ENCODE measurements around the gene CFAP99. TPM values are rescaled to one million over a fixed set of nuclear protein-coding genes. Genes with fewer than 3 reads are reported as not detected.

The CFAP99 gene
- total and polyA plus RNA-seq, 9 of the 15 experiments (the other 6 are each of a cell fraction or from before 2014, with no cell fraction given), result 0.07 to 0.18 (median 0.09) TPM; not detected in 6

DNA sequence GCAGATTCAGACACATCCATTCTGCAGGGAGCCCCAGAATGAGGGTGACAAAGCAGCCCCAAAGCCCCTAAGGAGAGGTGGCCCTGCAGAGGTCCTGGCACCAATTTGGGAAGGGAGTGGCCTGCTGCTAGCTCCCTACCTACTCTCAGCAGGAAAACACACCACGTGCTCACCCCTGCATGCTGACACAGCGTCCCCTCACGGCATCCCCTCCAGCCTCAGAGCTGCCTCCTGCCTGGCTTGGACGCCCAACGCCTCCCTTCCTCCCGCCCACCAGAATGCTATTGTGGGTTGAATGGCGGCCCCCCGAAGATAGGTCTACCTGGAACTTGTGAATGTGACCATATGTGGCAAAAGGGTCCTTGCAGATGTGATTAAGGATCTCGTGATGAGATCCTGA lies 29.1 kb upstream of the CFAP99 start (continued):
- TF ChIP-seq, protein P1, sequence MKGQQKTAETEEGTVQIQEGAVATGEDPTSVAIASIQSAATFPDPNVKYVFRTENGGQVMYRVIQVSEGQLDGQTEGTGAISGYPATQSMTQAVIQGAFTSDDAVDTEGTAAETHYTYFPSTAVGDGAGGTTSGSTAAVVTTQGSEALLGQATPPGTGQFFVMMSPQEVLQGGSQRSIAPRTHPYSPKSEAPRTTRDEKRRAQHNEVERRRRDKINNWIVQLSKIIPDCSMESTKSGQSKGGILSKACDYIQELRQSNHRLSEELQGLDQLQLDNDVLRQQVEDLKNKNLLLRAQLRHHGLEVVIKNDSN (CRISPR knock-in tag; IDR thresholded peaks at IDR 0.05), result peak; percentile 65
- no peak for TF ChIP-seq ZBTB17 (CRISPR knock-in tag; IDR thresholded peaks at IDR 0.05)
- TF ChIP-seq HNRNPL (IDR thresholded peaks at IDR 0.05; ENCODE audit: low read depth, low read length), result no peak
- no peak for TF ChIP-seq ZNF12 (CRISPR knock-in tag; IDR thresholded peaks at IDR 0.05)
- TF ChIP-seq, protein P2, sequence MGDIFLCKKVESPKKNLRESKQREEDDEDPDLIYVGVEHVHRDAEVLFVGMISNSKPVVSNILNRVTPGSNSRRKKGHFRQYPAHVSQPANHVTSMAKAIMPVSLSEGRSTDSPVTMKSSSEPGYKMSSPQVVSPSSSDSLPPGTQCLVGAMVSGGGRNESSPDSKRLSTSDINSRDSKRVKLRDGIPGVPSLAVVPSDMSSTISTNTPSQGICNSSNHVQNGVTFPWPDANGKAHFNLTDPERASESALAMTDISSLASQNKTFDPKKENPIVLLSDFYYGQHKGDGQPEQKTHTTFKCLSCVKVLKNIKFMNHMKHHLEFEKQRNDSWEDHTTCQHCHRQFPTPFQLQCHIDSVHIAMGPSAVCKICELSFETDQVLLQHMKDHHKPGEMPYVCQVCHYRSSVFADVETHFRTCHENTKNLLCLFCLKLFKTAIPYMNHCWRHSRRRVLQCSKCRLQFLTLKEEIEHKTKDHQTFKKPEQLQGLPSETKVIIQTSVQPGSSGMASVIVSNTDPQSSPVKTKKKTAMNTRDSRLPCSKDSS (IDR thresholded peaks at IDR 0.05; ENCODE audit: low read depth, partially characterized antibody), result no peak
- TF ChIP-seq, protein P3, sequence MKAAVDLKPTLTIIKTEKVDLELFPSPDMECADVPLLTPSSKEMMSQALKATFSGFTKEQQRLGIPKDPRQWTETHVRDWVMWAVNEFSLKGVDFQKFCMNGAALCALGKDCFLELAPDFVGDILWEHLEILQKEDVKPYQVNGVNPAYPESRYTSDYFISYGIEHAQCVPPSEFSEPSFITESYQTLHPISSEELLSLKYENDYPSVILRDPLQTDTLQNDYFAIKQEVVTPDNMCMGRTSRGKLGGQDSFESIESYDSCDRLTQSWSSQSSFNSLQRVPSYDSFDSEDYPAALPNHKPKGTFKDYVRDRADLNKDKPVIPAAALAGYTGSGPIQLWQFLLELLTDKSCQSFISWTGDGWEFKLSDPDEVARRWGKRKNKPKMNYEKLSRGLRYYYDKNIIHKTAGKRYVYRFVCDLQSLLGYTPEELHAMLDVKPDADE (conservative IDR thresholded peaks at IDR 0.05; ENCODE audit: control insufficient read depth, low read depth, low read length), result no peak
- no peak for TF ChIP-seq OTX1 (CRISPR knock-in tag; IDR thresholded peaks at IDR 0.05)
- peak; percentile 40 for TF ChIP-seq CHD4 (IDR thresholded peaks at IDR 0.05; ENCODE audit: insufficient read depth, insufficient replicate concordance, low read depth, low read length, poor library complexity, severe bottlenecking)
- TF ChIP-seq ZFP30 (CRISPR knock-in tag; IDR thresholded peaks at IDR 0.05; ENCODE audit: borderline replicate concordance), result no peak
- TF ChIP-seq ETS2 (tag; IDR thresholded peaks at IDR 0.05; ENCODE audit: borderline replicate concordance, poor library complexity, severe bottlenecking), result no peak
- TF ChIP-seq, protein P4, sequence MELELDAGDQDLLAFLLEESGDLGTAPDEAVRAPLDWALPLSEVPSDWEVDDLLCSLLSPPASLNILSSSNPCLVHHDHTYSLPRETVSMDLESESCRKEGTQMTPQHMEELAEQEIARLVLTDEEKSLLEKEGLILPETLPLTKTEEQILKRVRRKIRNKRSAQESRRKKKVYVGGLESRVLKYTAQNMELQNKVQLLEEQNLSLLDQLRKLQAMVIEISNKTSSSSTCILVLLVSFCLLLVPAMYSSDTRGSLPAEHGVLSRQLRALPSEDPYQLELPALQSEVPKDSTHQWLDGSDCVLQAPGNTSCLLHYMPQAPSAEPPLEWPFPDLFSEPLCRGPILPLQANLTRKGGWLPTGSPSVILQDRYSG (tag; conservative IDR thresholded peaks at IDR 0.05; ENCODE audit: low read depth), result no peak
- TF ChIP-seq, protein P5, sequence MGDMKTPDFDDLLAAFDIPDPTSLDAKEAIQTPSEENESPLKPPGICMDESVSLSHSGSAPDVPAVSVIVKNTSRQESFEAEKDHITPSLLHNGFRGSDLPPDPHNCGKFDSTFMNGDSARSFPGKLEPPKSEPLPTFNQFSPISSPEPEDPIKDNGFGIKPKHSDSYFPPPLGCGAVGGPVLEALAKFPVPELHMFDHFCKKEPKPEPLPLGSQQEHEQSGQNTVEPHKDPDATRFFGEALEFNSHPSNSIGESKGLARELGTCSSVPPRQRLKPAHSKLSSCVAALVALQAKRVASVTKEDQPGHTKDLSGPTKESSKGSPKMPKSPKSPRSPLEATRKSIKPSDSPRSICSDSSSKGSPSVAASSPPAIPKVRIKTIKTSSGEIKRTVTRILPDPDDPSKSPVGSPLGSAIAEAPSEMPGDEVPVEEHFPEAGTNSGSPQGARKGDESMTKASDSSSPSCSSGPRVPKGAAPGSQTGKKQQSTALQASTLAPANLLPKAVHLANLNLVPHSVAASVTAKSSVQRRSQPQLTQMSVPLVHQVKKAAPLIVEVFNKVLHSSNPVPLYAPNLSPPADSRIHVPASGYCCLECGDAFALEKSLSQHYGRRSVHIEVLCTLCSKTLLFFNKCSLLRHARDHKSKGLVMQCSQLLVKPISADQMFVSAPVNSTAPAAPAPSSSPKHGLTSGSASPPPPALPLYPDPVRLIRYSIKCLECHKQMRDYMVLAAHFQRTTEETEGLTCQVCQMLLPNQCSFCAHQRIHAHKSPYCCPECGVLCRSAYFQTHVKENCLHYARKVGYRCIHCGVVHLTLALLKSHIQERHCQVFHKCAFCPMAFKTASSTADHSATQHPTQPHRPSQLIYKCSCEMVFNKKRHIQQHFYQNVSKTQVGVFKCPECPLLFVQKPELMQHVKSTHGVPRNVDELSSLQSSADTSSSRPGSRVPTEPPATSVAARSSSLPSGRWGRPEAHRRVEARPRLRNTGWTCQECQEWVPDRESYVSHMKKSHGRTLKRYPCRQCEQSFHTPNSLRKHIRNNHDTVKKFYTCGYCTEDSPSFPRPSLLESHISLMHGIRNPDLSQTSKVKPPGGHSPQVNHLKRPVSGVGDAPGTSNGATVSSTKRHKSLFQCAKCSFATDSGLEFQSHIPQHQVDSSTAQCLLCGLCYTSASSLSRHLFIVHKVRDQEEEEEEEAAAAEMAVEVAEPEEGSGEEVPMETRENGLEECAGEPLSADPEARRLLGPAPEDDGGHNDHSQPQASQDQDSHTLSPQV (IDR thresholded peaks at IDR 0.05), result 0 out of 2 replicates have a peak, but pooled peaks have one; percentile 46
- TF ChIP-seq CBX8 (IDR thresholded peaks at IDR 0.05; ENCODE audit: borderline replicate concordance, extremely low read depth, low read depth, low read length, poor library complexity, severe bottlenecking), result no peak
- TF ChIP-seq MAFG (tag; conservative IDR thresholded peaks at IDR 0.05), result 0 out of 2 replicates have a peak, but pooled peaks have one; percentile 16
- TF ChIP-seq, protein P6, sequence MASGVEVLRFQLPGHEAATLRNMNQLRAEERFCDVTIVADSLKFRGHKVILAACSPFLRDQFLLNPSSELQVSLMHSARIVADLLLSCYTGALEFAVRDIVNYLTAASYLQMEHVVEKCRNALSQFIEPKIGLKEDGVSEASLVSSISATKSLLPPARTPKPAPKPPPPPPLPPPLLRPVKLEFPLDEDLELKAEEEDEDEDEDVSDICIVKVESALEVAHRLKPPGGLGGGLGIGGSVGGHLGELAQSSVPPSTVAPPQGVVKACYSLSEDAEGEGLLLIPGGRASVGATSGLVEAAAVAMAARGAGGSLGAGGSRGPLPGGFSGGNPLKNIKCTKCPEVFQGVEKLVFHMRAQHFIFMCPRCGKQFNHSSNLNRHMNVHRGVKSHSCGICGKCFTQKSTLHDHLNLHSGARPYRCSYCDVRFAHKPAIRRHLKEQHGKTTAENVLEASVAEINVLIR (CRISPR knock-in tag; IDR thresholded peaks at IDR 0.05), result no peak
- no peak for TF ChIP-seq CEBPB (tag; IDR thresholded peaks at IDR 0.05)
- 0 out of 2 replicates have a peak, but pooled peaks have one; percentile 14 for TF ChIP-seq CXXC5 (CRISPR knock-in tag; IDR thresholded peaks at IDR 0.05)

Data from K562 (cell line).